ENCODE data around the gene REEP1. TPM values are rescaled to one million over a fixed set of nuclear protein-coding genes. Genes with fewer than 3 reads are reported as not detected.

Gene REEP1
- total and polyA plus RNA-seq, 2 experiments from 2014 or later: not detected

DNA sequence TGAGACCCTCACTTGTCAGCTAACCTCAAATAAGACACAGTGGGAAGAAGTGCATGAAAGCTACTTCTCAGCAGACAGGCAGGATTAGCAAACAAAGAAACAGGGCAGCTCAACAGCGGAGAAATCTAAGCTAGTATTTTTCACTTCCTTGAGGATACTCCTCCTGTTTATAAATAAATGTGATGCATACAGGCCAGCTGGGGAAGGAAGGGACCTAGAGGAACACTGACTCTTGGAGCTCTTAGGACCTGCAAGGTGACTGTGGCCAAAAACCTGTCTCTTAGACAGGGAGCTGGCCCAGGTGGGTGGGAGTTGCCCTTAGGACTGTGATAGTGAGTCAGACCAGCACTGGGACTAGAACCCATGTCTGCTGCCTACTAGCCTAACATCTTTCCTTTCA lies 4.8 kb downstream of the REEP1 start:
- in situ Hi-C loops (cut with MboI): no loop called here
- no peak for DNase-seq

GRCh38 chr2:86331384-86331783 lies 6.0 kb downstream of the REEP1 start:
- in situ Hi-C loops (cut with MboI): no loop called here
- Histone ChIP-seq H3K36me3 (ENCODE audit: low read depth) (no peaks in the 10 kb centered on the region), H3K27ac (no peak overlapping the region), H3K4me2 (ENCODE audit: unreplicated experiment) (no peak overlapping the region), H3K4me1 (ENCODE audit: insufficient read depth) (no peaks in the 10 kb centered on the region), H4K20me1 (ENCODE audit: insufficient read depth) (no peaks in the 10 kb centered on the region), H3K9me2 (ENCODE audit: insufficient read depth) (no peaks in the 10 kb centered on the region), H3K4me3 (no peak overlapping the region), H2AFZ (no peak overlapping the region), H3K9me3 (ENCODE audit: low read depth) (no peaks in the 10 kb centered on the region), H3K79me2 (ENCODE audit: insufficient read depth) (no peaks in the 10 kb centered on the region), H3K27me3 (replicated peaks; ENCODE audit: insufficient read depth) (peaks cover 26% of the 10 kb centered on the region), H3K9ac (no peak overlapping the region), H3F3A (ENCODE audit: insufficient read depth) (no peaks in the 10 kb centered on the region)
- DNase-seq: no peak
- TF ChIP-seq EZH2phosphoT487 (IDR thresholded peaks at IDR 0.05; ENCODE audit: insufficient read depth, low read depth) (no peak), EZH2 (IDR thresholded peaks at IDR 0.05; ENCODE audit: insufficient read depth, poor library complexity, severe bottlenecking) (no peak)
- WGBS, 2 experiments (ENCODE audit: low coverage in 1 of 2, low lambda C conversion rate in 2 of 2, missing lambda C conversion rate in 2 of 2): 32 to 47% methylated on average over 3 of the region's 3 CpGs

More for the DNA sequence above, 4.8 kb downstream of the REEP1 start:
- Histone ChIP-seq H3K27ac (no peak overlapping the region), H3K79me2 (ENCODE audit: insufficient read depth) (no peaks in the 10 kb centered on the region), H3K4me2 (ENCODE audit: unreplicated experiment) (no peak overlapping the region), H2AFZ (no peak overlapping the region), H3K36me3 (ENCODE audit: low read depth) (no peaks in the 10 kb centered on the region), H3K27me3 (replicated peaks; ENCODE audit: insufficient read depth) (peaks cover 34% of the 10 kb centered on the region), H3K9me2 (ENCODE audit: insufficient read depth) (no peaks in the 10 kb centered on the region), H3K4me3 (no peak overlapping the region), H3K9me3 (ENCODE audit: low read depth) (no peaks in the 10 kb centered on the region), H3F3A (ENCODE audit: insufficient read depth) (no peaks in the 10 kb centered on the region), H3K4me1 (ENCODE audit: insufficient read depth) (no peaks in the 10 kb centered on the region), H4K20me1 (ENCODE audit: insufficient read depth) (no peaks in the 10 kb centered on the region), H3K9ac (no peak overlapping the region)
- 74 to 84% methylated on average over 1 of the region's 1 CpG for WGBS, 2 experiments (ENCODE audit: low coverage in 1 of 2, low lambda C conversion rate in 2 of 2, missing lambda C conversion rate in 2 of 2)
- TF ChIP-seq EZH2phosphoT487 (IDR thresholded peaks at IDR 0.05; ENCODE audit: insufficient read depth, low read depth): no peak
- TF ChIP-seq EZH2 (IDR thresholded peaks at IDR 0.05; ENCODE audit: insufficient read depth, poor library complexity, severe bottlenecking): no peak

DNA sequence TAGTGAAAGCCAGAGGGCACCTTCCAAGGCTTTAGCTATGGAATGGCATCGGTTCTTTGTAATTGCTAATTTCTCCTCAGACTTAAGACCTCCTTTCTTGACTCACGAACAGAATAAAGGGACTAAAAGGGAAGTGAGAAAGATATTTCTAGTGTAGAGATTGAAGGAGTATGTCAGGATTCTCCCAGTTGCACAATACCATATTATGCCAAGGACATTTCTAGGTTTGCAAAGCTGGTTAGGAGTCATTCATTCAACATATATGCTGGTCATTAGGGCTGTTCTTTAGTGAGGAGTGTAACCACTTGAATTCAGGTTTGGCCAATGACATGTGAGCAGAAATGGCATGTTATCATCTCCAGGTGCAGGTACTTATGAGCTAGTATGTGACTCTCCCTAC lies 7.4 kb downstream of the REEP1 start:
- DNase-seq: no peak
- Histone ChIP-seq H3K9ac (no peak overlapping the region), H4K20me1 (ENCODE audit: insufficient read depth) (no peaks in the 10 kb centered on the region), H3K27ac (no peak overlapping the region), H3K36me3 (ENCODE audit: low read depth) (no peaks in the 10 kb centered on the region), H3F3A (ENCODE audit: insufficient read depth) (no peaks in the 10 kb centered on the region), H3K79me2 (ENCODE audit: insufficient read depth) (no peaks in the 10 kb centered on the region), H3K27me3 (replicated peaks; ENCODE audit: insufficient read depth) (peaks cover 22% of the 10 kb centered on the region), H3K4me2 (ENCODE audit: unreplicated experiment) (no peak overlapping the region), H3K4me3 (no peak overlapping the region), H2AFZ (no peak overlapping the region), H3K9me2 (ENCODE audit: insufficient read depth) (no peaks in the 10 kb centered on the region), H3K4me1 (ENCODE audit: insufficient read depth) (no peaks in the 10 kb centered on the region), H3K9me3 (ENCODE audit: low read depth) (no peaks in the 10 kb centered on the region)
- WGBS, 2 experiments (ENCODE audit: low coverage in 1 of 2, low lambda C conversion rate in 2 of 2, missing lambda C conversion rate in 2 of 2): 29 to 31% methylated on average over 2 of the region's 2 CpGs
- no peak for TF ChIP-seq EZH2 (IDR thresholded peaks at IDR 0.05; ENCODE audit: insufficient read depth, poor library complexity, severe bottlenecking)
- TF ChIP-seq EZH2phosphoT487 (IDR thresholded peaks at IDR 0.05; ENCODE audit: insufficient read depth, low read depth): no peak
- in situ Hi-C loops (cut with MboI): no loop called here

- 48 to 55% methylated on average over 9 of the region's 9 CpGs for WGBS, 2 experiments (ENCODE audit: low coverage in 1 of 2, low lambda C conversion rate in 2 of 2, missing lambda C conversion rate in 2 of 2)
- no peak for DNase-seq
- Histone ChIP-seq H3K4me3 (no peak overlapping the region), H3K9me2 (ENCODE audit: insufficient read depth) (no peaks in the 10 kb centered on the region), H3K4me2 (ENCODE audit: unreplicated experiment) (no peak overlapping the region), H3K36me3 (ENCODE audit: low read depth) (no peaks in the 10 kb centered on the region), H4K20me1 (ENCODE audit: insufficient read depth) (no peaks in the 10 kb centered on the region), H3K9ac (no peak overlapping the region), H3F3A (ENCODE audit: insufficient read depth) (no peaks in the 10 kb centered on the region), H3K9me3 (ENCODE audit: low read depth) (no peaks in the 10 kb centered on the region), H3K27ac (no peak overlapping the region), H3K79me2 (ENCODE audit: insufficient read depth) (no peaks in the 10 kb centered on the region), H2AFZ (no peak overlapping the region), H3K4me1 (ENCODE audit: insufficient read depth) (no peaks in the 10 kb centered on the region), H3K27me3 (replicated peaks; ENCODE audit: insufficient read depth) (peaks cover 44% of the 10 kb centered on the region)
- in situ Hi-C loops (cut with MboI): no loop called here
- no peak for TF ChIP-seq EZH2 (IDR thresholded peaks at IDR 0.05; ENCODE audit: insufficient read depth, poor library complexity, severe bottlenecking)
- TF ChIP-seq EZH2phosphoT487 (IDR thresholded peaks at IDR 0.05; ENCODE audit: insufficient read depth, low read depth): no peak
Observed at GRCh38 chr2:86323273-86324021, 14.0 kb downstream of the REEP1 start.
